ENCODE results near the gene RNF39.

- TF ChIP-seq, protein P1, sequence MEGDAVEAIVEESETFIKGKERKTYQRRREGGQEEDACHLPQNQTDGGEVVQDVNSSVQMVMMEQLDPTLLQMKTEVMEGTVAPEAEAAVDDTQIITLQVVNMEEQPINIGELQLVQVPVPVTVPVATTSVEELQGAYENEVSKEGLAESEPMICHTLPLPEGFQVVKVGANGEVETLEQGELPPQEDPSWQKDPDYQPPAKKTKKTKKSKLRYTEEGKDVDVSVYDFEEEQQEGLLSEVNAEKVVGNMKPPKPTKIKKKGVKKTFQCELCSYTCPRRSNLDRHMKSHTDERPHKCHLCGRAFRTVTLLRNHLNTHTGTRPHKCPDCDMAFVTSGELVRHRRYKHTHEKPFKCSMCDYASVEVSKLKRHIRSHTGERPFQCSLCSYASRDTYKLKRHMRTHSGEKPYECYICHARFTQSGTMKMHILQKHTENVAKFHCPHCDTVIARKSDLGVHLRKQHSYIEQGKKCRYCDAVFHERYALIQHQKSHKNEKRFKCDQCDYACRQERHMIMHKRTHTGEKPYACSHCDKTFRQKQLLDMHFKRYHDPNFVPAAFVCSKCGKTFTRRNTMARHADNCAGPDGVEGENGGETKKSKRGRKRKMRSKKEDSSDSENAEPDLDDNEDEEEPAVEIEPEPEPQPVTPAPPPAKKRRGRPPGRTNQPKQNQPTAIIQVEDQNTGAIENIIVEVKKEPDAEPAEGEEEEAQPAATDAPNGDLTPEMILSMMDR (conservative IDR thresholded peaks at IDR 0.05; ENCODE audit: low read depth, low read length), result no peak
- no peak for TF ChIP-seq EZH2 (IDR thresholded peaks at IDR 0.05; ENCODE audit: borderline replicate concordance, low read depth, low read length, poor library complexity, severe bottlenecking)
Observed at GRCh38 chr6:30113003-30113759, 37.6 kb upstream of the RNF39 start, which contains the start of gene TRIM31.
